Right kidney (tissue), 1 donor: ENCODE data around the gene TCP11L1.
A peak's percentile ranks its signal among the peaks of the same experiment; 100 is the strongest.
"Not testable (repeated sequence)": the region's sequence is repeated elsewhere in the genome, so short reads cannot be mapped to it uniquely, and the experiment has no call there.

Source experiments
- DNase-seq: peaks from one replicate; pipeline ENCODE4 v3.0.0-alpha.2; 2016

Gene TCP11L1

DNA sequence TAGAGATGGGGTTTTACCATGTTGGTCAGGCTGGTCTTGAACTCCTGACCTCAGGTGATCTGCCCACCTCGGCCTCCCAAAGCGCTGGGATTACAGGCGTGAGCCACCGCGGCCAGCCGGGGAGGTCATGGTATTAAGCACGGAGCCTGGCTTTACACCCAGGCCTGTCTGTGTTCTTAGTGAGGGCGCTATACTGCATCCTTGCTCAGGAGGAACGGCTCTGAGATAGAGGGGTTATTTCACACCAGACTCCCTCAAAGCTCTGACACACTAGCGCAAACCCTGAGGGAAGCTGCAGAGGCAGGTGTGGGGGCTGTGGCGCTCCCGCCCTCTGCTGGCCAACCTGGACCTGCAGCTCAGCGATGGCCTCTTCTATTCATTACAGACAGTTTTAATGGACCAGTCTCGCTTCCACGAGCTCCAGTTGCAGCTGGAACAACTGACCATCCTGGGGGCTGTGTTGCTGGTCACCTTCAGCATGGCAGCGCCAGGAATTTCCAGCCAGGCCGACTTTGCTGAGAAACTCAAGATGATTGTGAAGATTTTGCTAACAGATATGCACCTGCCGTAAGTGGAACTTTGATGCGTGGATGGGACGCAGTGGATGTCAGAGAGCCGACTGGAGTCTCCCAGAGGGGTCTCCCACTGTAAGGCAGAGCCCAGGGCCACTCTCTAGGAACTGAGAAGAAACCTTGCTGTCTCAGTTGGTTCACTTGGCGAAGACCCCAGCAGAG lies 26.2 kb downstream of the TCP11L1 start:
- peak; percentile 38 for DNase-seq

DNA sequence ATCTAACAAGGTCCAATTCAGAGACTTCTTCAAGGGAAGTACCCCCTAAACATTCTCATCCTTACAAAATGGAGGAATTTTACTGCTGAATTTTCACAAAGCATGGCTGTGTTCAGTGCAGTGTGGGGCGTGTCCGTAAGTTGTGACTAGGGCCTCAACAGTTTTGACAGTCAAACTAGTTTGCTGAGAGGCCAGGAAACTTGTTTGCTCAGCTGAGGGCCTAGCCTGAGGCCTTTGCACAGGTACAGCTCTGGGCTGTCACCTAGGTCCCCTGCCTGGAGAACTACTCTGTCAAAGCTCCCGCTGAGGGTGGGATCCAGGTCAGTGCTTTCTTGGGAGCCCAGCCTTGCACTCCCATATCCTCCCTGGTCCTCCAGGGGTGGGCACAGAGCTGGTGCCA lies 27.9 kb downstream of the TCP11L1 start:
- no peak for DNase-seq

DNA sequence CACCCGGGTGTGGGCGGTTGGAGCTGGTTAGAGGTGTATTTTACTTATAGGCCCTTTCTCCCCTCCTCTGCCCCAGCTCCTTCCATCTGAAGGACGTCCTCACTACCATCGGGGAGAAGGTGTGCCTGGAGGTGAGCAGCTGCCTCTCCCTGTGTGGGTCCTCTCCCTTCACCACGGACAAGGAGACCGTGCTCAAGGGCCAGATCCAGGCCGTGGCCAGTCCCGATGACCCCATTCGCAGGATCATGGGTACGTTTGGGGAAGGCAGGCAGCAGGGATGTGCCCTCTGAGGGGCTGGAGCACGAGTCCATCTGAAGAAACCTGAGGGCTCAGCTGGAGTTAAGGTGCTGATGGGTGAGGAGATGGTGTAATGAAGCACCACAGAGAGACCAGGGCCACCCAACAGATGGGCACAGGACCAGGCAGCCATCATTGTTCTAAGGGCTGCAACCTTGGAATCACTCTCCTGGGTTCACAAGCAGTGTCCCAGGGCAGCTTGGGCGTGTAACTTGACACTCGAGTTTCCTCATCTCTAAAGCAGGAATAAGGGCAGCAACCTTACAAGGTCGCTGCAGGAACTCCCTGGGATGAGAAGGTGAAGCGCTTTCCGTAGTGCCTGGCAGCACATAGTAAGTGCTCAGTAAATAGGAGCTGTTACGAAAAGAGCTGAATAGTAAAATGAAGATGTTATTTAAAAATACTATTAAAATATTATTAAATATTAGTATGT lies 29.4 kb downstream of the TCP11L1 start:
- no peak for DNase-seq

DNA sequence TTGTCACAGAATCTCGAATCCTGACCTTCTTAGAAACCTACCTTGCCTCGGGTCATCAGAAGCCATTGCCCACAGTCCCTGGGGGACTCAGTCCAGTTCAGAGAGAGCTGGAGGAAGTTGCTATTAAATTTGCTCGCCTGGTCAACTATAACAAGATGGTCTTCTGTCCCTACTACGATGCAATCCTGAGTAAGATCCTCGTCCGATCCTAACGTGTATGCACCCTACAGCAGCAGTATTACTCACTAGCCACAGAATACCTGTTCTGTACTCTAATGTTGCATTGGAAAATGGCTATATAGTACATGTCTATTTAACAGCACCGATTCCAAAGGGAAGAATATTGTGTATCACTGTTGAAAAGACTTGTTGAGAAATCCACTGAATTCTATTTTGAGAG lies 33.1 kb downstream of the TCP11L1 start:
- no peak for DNase-seq

DNA sequence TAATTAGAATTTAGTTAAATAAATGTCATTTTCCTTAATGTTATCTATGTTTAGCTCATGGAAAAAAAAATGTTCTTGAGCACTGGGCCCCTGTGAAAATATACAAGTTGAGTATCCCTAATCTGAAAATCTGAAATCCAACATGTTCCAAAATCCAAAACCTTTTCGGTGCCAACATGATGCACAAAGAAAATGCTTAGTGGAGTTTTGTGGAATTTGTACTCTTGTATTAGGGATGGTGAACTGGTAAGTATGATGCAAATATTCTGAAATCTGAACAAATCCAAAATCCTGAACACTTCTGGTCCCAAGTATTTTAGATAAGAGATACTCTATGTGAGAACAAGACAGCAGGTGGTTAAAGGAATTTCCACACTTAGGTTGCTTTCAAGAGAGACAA lies 44.5 kb downstream of the TCP11L1 start:
- no peak for DNase-seq

DNA sequence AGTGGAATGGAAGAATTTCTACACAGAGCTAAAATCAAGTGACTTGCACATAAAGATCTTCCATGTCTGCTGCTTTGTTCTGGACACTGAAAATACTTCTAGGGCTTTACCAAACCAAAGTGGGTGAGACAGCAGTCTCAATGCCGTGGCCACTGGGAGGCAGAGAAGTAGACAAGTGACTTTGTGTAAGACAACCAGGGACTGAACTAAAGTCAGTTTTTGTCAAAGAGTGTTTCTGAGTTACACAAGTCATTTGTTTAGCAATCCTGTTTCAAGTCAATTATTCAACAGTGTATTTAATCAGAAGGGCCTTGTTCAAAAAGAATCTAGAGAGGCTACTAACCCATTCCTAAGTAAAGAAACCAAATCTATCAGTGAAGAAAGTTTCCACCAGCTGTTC lies 46.6 kb downstream of the TCP11L1 start:
- no peak for DNase-seq

DNA sequence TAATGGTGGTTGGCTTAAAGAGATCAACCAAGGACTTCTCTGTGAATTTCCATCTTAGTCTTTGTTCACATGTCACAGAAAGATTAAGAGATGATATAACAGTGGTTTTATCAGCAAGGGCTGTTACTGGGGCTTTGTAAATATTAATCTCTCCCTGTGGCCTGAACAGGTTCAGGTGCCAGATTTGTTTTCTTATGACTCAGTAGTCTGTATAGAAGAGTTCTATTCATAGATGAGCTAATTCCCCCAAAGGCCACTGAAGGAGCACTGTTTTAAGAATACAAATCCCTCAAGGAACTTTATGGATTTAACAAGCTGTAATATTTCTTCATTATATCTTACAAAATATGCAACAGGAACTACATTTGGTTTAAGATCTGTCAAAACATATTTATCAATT lies 50.4 kb downstream of the TCP11L1 start:
- DNase-seq, result no peak

DNA sequence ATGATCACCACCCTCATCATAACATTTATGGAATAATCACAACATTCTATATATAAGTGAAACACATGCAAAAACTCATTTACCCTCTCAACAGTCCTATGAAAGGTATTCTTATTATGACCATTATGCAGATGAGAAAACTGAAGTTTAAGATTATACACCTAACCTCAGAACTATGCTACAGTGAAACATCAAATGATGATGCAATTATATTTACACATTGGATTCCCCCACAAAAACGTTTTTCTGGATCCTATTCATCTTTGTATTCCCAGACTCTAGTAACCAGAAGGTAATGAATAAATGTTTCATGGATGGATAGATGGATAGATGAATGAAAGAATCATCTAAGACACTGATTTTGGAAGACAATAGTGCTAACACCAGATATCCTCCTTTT lies 54.8 kb downstream of the TCP11L1 start:
- DNase-seq, result no peak

DNA sequence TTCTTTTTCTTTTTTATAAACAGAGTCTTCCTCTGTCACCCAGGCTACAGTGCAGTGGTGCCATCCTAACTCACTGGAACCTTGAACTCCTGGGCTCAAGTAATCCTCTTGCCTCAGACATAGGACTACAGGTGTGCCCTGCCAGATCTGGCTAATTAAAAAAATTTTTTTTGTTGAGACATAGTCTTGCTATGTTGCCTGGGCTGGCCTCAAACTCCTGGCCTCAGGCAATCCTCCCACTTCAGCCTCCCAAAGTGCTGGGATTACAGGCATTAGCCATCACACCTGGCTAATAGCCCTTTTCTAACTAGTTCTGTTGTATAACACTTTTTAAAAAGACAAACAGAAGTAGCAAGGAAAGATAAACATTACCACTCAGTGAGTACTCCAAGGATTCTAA lies 64.5 kb downstream of the TCP11L1 start:
- DNase-seq, result no peak

DNA sequence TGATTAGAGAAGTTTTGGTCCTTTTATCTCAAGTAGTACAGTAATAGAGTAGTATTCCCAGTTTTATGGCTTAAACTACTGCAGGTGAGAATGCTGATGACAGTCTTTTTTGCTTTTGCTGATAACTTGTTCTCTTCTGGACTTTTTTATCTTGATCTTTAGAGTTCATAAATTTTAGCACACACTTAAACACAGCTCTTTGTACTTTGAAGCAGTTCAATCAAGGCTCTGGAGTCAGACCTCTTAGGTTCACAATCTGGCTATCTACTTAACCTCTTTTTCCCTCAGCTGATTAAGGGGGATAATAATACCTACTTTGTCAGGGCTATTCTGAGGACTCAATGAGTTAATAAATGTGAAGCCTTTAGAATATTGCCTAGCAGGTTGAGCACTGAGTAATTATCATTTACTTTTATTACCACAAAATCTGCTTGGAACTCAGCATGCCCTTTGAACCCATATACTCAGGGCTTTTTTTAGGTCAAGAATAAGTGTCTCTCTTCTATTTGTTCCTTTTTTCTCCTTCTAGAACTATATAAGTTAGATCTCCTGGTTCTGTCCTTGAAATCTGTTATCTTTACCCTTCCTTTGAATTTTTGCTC lies 70.0 kb downstream of the TCP11L1 start:
- DNase-seq, result no peak

DNA sequence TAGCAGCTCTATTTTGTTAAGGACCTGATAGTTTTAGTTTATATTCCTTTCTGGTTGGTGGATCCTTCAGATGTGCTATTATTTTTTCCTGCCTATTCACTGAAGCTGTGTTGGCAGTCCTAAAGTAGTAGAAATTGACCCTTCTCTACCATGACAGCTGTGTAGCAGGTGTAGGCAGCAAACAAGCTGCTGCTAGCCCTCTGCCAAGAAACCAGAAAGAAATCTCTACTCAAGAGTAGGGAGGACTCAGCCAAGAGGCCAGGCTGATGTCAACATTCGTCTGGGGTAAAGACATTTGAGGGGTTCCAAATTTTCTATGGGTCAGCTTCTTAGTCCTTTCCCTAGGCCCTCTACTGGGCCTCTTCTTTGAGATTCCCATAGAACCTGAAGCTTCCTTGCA lies 70.7 kb downstream of the TCP11L1 start:
- no peak for DNase-seq

DNA sequence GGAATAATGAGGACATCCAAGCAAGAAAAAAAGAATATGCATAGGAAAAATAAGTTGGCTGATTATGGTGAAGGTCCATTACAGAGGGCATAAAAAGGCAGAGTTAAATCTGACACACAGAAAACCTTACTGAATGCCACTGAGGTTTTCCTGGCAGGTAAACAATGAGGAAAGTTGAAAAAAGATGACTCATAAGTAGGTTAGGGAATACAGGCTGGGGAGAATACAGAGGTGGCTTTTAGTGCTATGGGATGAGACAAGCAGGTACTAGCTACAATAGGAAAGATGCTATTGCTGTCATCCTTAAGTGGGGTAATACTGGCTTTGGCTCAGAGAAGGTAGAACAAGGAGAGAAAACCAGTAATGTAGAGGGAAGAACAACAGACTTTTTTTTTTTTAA lies 77.2 kb downstream of the TCP11L1 start:
- no peak for DNase-seq

DNA sequence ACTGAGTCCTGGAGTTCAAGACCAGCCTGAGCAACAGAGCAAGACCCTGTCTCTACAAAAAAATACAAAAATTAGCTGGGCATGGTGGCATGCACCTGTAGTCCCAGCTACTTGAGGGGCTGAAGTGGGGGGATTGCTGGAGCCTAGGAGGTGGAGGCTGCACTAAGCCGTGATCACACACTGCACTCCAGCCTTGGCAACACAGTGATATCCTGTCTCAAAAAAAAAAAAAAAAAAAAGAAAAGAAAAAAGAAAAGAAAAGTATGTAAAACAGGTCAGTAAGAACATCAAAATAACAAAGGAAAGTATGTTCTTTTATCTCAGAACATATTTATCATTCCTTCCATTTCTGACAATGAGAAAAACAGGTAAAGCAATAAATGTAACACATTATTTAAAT lies 83.3 kb downstream of the TCP11L1 start:
- DNase-seq, result not testable (repeated sequence)
